Measurements from ENCODE around the gene EFEMP2.

EFEMP2 gene

DNA sequence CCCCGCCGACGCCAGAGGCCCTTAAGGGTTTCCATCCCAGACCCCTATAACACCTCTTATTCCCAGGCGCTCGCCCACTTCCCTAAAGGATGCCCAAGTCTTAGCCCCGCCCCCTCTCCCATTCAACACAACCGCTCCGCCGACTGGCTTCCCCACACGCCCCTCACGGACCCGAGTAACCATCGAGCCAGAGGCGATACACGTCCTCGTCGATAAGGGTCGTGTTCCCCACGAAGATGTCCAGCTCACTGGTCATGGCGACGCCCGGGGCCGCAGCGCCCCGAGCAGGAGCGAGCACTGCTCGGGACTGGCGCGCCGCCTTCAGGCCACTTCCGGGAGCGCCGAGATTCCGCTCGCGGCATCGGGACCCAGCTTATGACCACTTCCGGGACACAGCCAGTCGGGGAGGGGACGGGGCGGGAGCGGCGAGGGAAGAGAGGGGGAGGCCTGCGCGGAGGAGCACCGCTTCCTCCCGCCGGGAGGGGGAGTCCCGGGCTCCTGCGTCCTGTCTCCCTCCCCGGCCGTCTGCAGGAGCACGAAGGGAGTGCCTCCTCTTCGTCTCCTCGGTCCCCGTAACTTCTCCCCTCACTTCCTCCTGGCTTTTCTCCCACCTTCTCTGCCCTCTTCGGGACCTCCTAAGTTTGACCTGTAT lies 15.7 kb upstream of the EFEMP2 start, which contains the start of gene FIBP:
Gene FIBP, minus strand, starts transcription at position 309 of the 652 bp plus-strand sequence. Its CDS starts 53 bp downstream, at position 256.
- Histone ChIP-seq H3K36me3 (peaks cover 39% of the 10 kb centered on the region), H3K27ac (peak within 1 kb of the TSS; percentile 86), H3K4me3 (ENCODE audit: low read depth, low read length) (peak within 1 kb of the TSS; percentile 86), H3K27me3 (ENCODE audit: insufficient read depth, low read depth, severe bottlenecking) (no peaks in the 10 kb centered on the region), H3K9me3 (ENCODE audit: severe bottlenecking) (no peaks in the 10 kb centered on the region)
- peak; percentile 98 for DNase-seq
- TF ChIP-seq, protein P1, sequence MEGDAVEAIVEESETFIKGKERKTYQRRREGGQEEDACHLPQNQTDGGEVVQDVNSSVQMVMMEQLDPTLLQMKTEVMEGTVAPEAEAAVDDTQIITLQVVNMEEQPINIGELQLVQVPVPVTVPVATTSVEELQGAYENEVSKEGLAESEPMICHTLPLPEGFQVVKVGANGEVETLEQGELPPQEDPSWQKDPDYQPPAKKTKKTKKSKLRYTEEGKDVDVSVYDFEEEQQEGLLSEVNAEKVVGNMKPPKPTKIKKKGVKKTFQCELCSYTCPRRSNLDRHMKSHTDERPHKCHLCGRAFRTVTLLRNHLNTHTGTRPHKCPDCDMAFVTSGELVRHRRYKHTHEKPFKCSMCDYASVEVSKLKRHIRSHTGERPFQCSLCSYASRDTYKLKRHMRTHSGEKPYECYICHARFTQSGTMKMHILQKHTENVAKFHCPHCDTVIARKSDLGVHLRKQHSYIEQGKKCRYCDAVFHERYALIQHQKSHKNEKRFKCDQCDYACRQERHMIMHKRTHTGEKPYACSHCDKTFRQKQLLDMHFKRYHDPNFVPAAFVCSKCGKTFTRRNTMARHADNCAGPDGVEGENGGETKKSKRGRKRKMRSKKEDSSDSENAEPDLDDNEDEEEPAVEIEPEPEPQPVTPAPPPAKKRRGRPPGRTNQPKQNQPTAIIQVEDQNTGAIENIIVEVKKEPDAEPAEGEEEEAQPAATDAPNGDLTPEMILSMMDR (IDR thresholded peaks at IDR 0.05; ENCODE audit: low read depth, low read length), result peak; percentile 83

DNA sequence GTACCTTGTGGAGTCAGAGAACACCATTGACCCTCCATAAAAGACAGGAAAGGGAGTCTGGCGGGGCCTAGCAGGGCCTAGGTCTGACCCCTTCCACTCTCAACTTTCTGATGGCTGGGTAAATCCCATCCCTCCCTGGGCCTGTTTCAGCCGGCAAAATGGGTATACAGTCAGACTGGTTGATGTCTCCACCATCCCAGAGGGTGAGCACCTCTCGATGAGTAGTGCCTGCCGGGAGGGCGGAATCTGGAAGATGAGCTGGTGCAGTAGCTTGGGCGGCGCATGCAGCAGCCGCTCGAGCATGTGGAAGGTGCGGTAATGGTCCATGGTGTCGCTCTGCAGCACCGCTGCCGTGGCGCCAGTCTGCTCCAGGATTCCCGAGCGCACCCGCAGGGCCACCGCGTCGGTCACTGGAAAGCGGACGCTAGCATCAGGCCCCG lies 15.1 kb upstream of the EFEMP2 start:
- Histone ChIP-seq H3K27ac (peak overlapping the region; percentile 86), H3K36me3 (peaks cover 44% of the 10 kb centered on the region), H3K4me3 (ENCODE audit: low read depth, low read length) (peak overlapping the region; percentile 86), H3K9me3 (ENCODE audit: severe bottlenecking) (no peaks in the 10 kb centered on the region), H3K27me3 (ENCODE audit: insufficient read depth, low read depth, severe bottlenecking) (no peaks in the 10 kb centered on the region)
- DNase-seq, result no peak
- TF ChIP-seq, protein P1 (IDR thresholded peaks at IDR 0.05; ENCODE audit: low read depth, low read length), result no peak

DNA sequence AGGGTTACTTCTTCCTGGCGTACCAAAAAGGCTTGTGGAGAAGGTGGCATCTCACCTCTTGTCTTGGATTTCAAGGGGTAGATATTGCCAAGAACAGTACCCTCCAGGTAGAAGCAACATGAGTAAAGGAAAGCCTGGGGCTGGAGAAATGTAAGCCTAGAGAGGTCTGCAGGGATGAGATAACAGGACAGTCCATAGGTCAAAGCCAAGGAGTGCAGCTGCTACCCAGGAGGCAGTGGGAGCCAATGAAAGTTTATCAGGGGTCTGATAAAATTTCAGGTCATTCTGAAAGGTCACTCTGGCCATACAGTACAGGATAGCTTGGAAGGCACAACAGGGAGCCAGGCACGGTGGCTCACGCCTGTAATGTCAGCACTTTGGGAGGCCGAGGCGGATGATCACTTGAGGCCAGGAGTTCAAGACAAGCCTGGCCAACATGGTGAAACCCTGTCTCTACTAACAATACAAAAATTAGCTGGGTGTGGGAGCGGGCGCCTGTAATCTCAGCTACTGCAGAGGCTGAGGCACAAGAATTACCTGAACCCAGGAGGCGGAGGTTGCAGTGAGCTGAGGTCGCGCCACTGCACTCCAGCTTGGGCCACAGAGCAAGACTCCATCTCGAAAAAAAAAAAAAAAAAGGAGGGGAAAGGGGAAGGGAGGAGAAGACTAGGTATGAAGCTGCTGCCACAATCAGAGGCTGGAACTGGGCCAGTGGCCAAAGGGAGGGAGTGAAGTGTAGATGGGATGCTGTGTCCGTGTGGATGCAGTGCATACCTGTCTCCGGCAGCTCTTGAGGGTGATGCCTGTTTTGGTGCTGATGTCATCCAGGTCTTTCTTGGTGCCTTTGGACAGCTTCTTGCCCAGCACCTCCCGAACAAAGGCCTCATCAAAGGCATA lies 14.5 kb upstream of the EFEMP2 start:
- DNase-seq, result no peak
- Histone ChIP-seq H3K4me3 (ENCODE audit: low read depth, low read length) (peak overlapping the region; percentile 86), H3K36me3 (peaks cover 50% of the 10 kb centered on the region), H3K27me3 (ENCODE audit: insufficient read depth, low read depth, severe bottlenecking) (no peaks in the 10 kb centered on the region), H3K27ac (peak overlapping the region; percentile 86; the same call in 1 of the 2 replicates), H3K9me3 (ENCODE audit: severe bottlenecking) (no peaks in the 10 kb centered on the region)
- TF ChIP-seq, protein P1 (IDR thresholded peaks at IDR 0.05; ENCODE audit: low read depth, low read length), result no peak

DNA sequence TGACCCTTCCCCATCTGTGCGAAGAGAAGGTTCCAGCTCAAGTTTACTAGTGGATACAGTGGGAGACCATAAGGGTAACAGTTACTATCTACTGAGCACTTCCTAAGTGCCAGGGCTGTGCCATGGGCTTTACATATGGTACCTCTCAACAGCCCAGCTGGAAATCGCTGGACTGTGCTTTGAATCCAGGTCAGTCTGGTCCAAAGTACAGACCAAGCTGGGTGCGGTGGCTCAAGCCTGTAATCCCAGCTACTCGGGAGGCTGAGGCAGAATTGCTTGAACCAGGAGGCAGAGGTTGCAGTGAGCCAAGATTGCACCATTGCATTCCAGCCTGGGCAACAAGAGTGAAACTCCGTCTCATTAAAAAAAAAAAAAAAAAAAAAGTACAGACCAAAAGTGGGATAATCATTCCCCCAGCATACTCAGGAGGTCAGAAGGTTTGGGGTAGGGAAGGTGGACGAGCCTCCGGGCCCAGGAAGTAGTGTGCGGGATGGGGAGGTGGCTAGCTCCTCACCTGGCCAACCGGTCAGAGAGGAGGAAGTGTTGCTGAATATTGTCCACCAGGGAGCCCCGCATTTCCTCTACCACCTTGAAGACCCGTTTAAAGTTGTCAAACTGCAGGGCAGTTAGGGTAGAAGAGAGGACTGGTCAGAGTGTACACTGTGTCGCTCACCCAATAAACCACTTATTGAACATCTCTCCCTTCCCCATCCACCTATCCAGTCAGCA lies 13.4 kb upstream of the EFEMP2 start:
- no peaks in the 10 kb centered on the region for H3K27me3 ChIP-seq (ENCODE audit: insufficient read depth, low read depth, severe bottlenecking)
- H3K27ac ChIP-seq, result no peak overlapping the region
- H3K36me3 ChIP-seq, result peaks cover 52% of the 10 kb centered on the region
- no peaks in the 10 kb centered on the region for H3K9me3 ChIP-seq (ENCODE audit: severe bottlenecking)
- no peak for DNase-seq
- no peak overlapping the region for H3K4me3 ChIP-seq (ENCODE audit: low read depth, low read length)
- TF ChIP-seq, protein P1 (IDR thresholded peaks at IDR 0.05; ENCODE audit: low read depth, low read length), result no peak

DNA sequence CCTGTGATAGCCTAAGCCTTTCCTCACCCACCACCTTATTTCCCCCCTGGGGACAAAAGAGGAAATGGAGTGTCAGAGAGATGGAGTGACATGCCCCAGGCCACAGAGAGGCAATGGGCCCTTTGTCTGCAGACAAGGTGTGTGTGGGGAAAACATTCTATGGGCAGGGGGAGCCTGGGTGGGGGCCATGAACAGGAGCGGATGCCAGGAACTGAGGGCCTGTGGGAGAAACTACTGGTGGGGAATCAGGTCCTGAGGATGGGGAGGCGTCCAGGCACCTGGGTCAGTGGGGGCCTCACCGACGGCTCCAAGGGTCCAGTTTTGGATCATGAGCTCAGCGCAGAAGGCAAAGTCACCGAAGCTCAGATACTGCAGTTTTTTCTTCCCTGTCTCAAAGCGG lies 12.6 kb upstream of the EFEMP2 start:
- DNase-seq, result no peak
- Histone ChIP-seq H3K27ac (no peak overlapping the region), H3K27me3 (ENCODE audit: insufficient read depth, low read depth, severe bottlenecking) (no peaks in the 10 kb centered on the region), H3K9me3 (ENCODE audit: severe bottlenecking) (no peaks in the 10 kb centered on the region), H3K36me3 (peaks cover 52% of the 10 kb centered on the region), H3K4me3 (ENCODE audit: low read depth, low read length) (no peak overlapping the region)
- TF ChIP-seq, protein P1 (IDR thresholded peaks at IDR 0.05; ENCODE audit: low read depth, low read length), result no peak
